ENCODE measurements around the gene NEXN. TPM values are rescaled to one million over a fixed set of nuclear protein-coding genes. Genes with fewer than 3 reads are reported as not detected.

NEXN gene
- total RNA-seq, 1 donor from 2014 or later, result 26.4 TPM

DNA sequence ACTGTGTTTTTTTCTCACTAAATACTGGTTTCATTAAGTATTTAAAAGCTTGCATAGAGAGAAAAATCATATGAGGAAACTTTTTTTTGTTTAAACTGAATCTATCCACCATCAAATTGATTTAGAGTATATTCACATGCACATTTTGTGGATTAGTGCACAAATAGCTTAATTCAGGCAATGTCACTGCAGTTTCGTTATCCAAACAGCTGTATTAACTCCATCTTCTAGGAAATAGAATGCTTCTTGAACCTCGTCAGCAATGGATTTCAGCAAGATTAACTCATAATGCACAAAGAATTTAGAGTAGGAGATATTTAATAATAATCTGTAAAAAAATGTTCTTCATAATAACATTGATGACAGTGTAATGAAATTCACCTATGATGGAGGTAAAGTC is 37.5 kb downstream of the NEXN start:
- H3K9me3 ChIP-seq, result no peaks in the 10 kb centered on the region
- intact Hi-C loops (cut with DNase I), result no loop called here
- H3K36me3 ChIP-seq, result peaks cover 27% of the 10 kb centered on the region
- peak overlapping the region; percentile 21 for H3K4me3 ChIP-seq
- no peaks in the 10 kb centered on the region for H3K4me1 ChIP-seq
- no peak overlapping the region for H3K27ac ChIP-seq
- no peak for DNase-seq
- TF ChIP-seq CTCF (IDR thresholded peaks at IDR 0.05), result no peak
- H3K27me3 ChIP-seq, result no peaks in the 10 kb centered on the region
- no peak for ATAC-seq

GRCh38 chr1:77926561-77927357 is 38.3 kb downstream of the NEXN start:
- DNase-seq (no peak), ATAC-seq (no peak)
- Histone ChIP-seq H3K9me3 (no peaks in the 10 kb centered on the region), H3K4me1 (no peaks in the 10 kb centered on the region), H3K27me3 (no peaks in the 10 kb centered on the region), H3K4me3 (peak overlapping the region; percentile 21), H3K27ac (no peak overlapping the region), H3K36me3 (peaks cover 27% of the 10 kb centered on the region)
- no peak for TF ChIP-seq CTCF (IDR thresholded peaks at IDR 0.05)
- intact Hi-C loops (cut with DNase I), result no loop called here

GRCh38 chr1:77927414-77927813 is 39.0 kb downstream of the NEXN start:
- Histone ChIP-seq H3K27ac (no peak overlapping the region), H3K36me3 (peaks cover 27% of the 10 kb centered on the region), H3K9me3 (no peaks in the 10 kb centered on the region), H3K4me1 (no peaks in the 10 kb centered on the region), H3K27me3 (no peaks in the 10 kb centered on the region), H3K4me3 (no peak overlapping the region)
- ATAC-seq (no peak), DNase-seq (no peak)
- intact Hi-C loops (cut with DNase I), result no loop called here
- TF ChIP-seq CTCF (IDR thresholded peaks at IDR 0.05), result no peak

- no peaks in the 10 kb centered on the region for H3K27me3 ChIP-seq
- H3K4me3 ChIP-seq, result no peak overlapping the region
- intact Hi-C loops (cut with DNase I), result no loop called here
- peaks cover 33% of the 10 kb centered on the region for H3K36me3 ChIP-seq
- no peak for DNase-seq
- no peak overlapping the region for H3K27ac ChIP-seq
- TF ChIP-seq CTCF (IDR thresholded peaks at IDR 0.05), result no peak
- no peaks in the 10 kb centered on the region for H3K4me1 ChIP-seq
- no peaks in the 10 kb centered on the region for H3K9me3 ChIP-seq
- no peak for ATAC-seq
Observed at GRCh38 chr1:77929806-77930205, 41.4 kb downstream of the NEXN start.

GRCh38 chr1:77938651-77939050 is 50.2 kb downstream of the NEXN start:
- Histone ChIP-seq H3K36me3 (peaks cover 36% of the 10 kb centered on the region), H3K4me1 (no peaks in the 10 kb centered on the region), H3K27me3 (no peaks in the 10 kb centered on the region), H3K27ac (no peak overlapping the region), H3K4me3 (no peak overlapping the region), H3K9me3 (no peaks in the 10 kb centered on the region)
- DNase-seq, result no peak
- intact Hi-C loops (cut with DNase I), result no loop called here
- TF ChIP-seq CTCF (IDR thresholded peaks at IDR 0.05), result no peak
- ATAC-seq, result no peak
